Kidney epithelial cell (primary cell): Measurements from ENCODE around the gene INSYN1. TPM values are rescaled to one million over a fixed set of nuclear protein-coding genes. Genes with fewer than 3 reads are reported as not detected.
A peak's percentile ranks its signal among the peaks of the same experiment; 100 is the strongest.
"Not testable (repeated sequence)": the region's sequence is repeated elsewhere in the genome, so short reads cannot be mapped to it uniquely, and the experiment has no call there.

Experiments
- DNase-seq: peaks from one replicate; pipeline ENCODE4 v3.0.0-alpha.2; 2010; ENCODE audit warnings: low read depth
- H3K27me3 ChIP-seq: 2 replicates; pipeline ENCODE4 v1.6.0; 2011; ENCODE audit warnings: low read length; ENCODE audit not compliant: control insufficient read depth, insufficient read depth
- H3K36me3 ChIP-seq: 2 replicates; pipeline ENCODE4 v1.5.1; 2011; ENCODE audit warnings: low read length; ENCODE audit not compliant: control insufficient read depth, insufficient read depth
- H3K4me3 ChIP-seq: 2 replicates; pipeline ENCODE4 v1.5.1; 2011; ENCODE audit warnings: low read depth, mild to moderate bottlenecking, control low read depth, low read length
- CTCF ChIP-seq: IDR thresholded peaks from 2 replicates; pipeline ENCODE4 v1.5.1; 2011; ENCODE audit warnings: mild to moderate bottlenecking, moderate library complexity, low read length, control low read depth, inconsistent platforms; ENCODE audit not compliant: insufficient read depth, poor library complexity, severe bottlenecking
- total RNA-seq: library from RNA; depleted of rRNA; stranded (reverse); fragments of >200 nt; gene quantifications from 2 replicates; pipeline ENCODE4 v1.2.3, GENCODE V29; 2015

Gene INSYN1
- total RNA-seq, 1 donor from 2014 or later, result 1.3 TPM

- TF ChIP-seq CTCF, result no peak
- Histone ChIP-seq H3K4me3 (no peak overlapping the region), H3K36me3 (no peaks in the 10 kb centered on the region), H3K27me3 (no peaks in the 10 kb centered on the region)
- DNase-seq, result no peak
These were observed 33.4 kb upstream of the INSYN1 start for GRCh38 chr15:73786538-73786937.

- H3K36me3 ChIP-seq, H3K27me3 ChIP-seq, H3K4me3 ChIP-seq, DNase-seq: not testable (repeated sequence)
These were observed 32.3 kb upstream of the INSYN1 start for GRCh38 chr15:73785256-73786014.

- Histone ChIP-seq H3K4me3 (no peak overlapping the region), H3K27me3 (no peaks in the 10 kb centered on the region), H3K36me3 (no peaks in the 10 kb centered on the region)
- TF ChIP-seq CTCF, result no peak
- DNase-seq, result no peak
These were observed 31.1 kb upstream of the INSYN1 start for GRCh38 chr15:73784291-73784690.

- no peaks in the 10 kb centered on the region for H3K36me3 ChIP-seq
- no peaks in the 10 kb centered on the region for H3K27me3 ChIP-seq
- H3K4me3 ChIP-seq, result no peak overlapping the region
- DNase-seq, result no peak
- no peak for TF ChIP-seq CTCF
These were observed 29.3 kb upstream of the INSYN1 start for GRCh38 chr15:73782344-73782959.

- TF ChIP-seq CTCF, result peak; percentile 33
- Histone ChIP-seq H3K4me3 (no peak overlapping the region), H3K36me3 (no peaks in the 10 kb centered on the region), H3K27me3 (no peaks in the 10 kb centered on the region)
- DNase-seq, result no peak
These were observed 28.1 kb upstream of the INSYN1 start for GRCh38 chr15:73781038-73781925.

- H3K27me3 ChIP-seq, result no peaks in the 10 kb centered on the region
- no peaks in the 10 kb centered on the region for H3K36me3 ChIP-seq
- no peak for DNase-seq
- no peak overlapping the region for H3K4me3 ChIP-seq
- TF ChIP-seq CTCF, result no peak
These were observed 26.8 kb upstream of the INSYN1 start for GRCh38 chr15:73779974-73780373.
